Measurements from ENCODE around the gene SAXO2. TPM values are rescaled to one million over a fixed set of nuclear protein-coding genes. Genes with fewer than 3 reads are reported as not detected.
"Not testable (repeated sequence)": the region's sequence is repeated elsewhere in the genome, so short reads cannot be mapped to it uniquely, and the experiment has no call there.

Gene SAXO2
- total RNA-seq, 3 donors from 2014 or later (not counting 1 experiment from before 2014, with no cell fraction given) = 0.83 to 6.5 (median 1.6) TPM

DNA sequence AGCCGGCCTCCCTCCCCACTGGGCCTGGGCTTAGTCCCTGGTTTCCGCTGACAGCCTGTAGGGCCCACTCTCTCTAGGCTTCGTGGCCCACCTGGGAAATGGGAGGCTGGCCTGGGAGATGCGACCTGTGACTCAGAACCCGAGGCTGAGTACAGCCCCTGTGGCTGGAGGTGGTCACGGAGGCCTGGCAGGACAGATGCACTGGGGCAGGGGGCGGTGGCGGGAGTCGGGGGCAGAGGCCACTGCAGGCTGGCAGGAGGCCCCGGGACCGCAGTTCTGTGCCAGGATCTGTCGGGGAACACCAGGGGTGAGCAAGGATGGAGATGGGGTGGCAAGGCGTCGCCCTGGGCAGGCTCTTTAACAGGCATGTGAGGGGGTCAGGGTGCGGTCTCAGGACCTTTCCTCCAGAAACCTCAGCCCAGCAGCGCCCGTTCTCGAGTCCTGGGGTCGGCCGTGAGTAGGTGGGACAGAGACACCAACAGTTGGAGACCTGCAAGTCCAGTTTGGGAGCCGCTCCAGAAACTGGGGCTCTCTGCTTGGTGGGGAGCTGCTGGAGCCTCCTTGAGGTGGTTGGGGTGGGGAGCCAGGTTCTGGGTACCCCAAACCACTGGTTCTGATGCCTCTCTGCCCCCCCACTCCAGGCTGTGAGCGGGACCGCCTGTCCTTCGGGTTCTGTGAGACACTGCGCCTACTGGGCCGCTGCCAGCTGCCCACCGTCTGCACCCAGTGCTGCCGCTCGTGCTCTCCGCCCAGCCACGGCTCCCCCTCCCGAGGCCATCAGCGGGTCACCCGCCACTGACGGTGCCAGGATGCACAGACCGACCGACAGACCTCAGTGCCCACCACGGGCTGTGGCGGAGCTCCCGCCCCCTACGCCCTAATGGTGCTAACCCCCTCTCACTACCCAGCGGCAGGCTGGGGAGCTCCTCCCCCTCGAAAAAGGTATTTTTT is 71.3 kb downstream of the SAXO2 start:
- H3K27ac ChIP-seq (ENCODE audit: low read length); DNase-seq; H3K4me3 Mint-ChIP-seq; H3K4me1 Mint-ChIP-seq; H3K4me3 ChIP-seq (ENCODE audit: low read length); intact Hi-C loops (cut with micrococcal nuclease); H3K27me3 Mint-ChIP-seq (ENCODE audit: low read depth in 2 of 2); H3K36me3 Mint-ChIP-seq; ATAC-seq; H3K36me3 ChIP-seq (ENCODE audit: control insufficient read depth, insufficient read depth, low read length); H3K27me3 ChIP-seq (ENCODE audit: control insufficient read depth, insufficient read depth, low read length); H3K9me3 ChIP-seq (ENCODE audit: control insufficient read depth, insufficient read depth, low read length); H3K9me3 Mint-ChIP-seq; H3K27ac Mint-ChIP-seq: not testable (repeated sequence)
- 66% methylated on average over 24 of the region's 43 CpGs for WGBS (ENCODE audit: insufficient coverage)
- peaks cover 12% of the 10 kb centered on the region for H3K4me1 ChIP-seq (ENCODE audit: control insufficient read depth, insufficient read depth, low read length)

Other genes starting within 250 kb of the SAXO2 start
- 1 to 10 TPM; 1.4 to 2.4 (median 1.7) TPM for gene MEX3B, start 216.8 kb upstream of the SAXO2 start, total RNA-seq
- 10 to 100 TPM; 17.1 to 29.6 (median 20.6) TPM for gene EFL1, start 84 bp upstream of the SAXO2 start, total RNA-seq
- gene GOLGA6L10, start 86.7 kb downstream of the SAXO2 start, total RNA-seq = 1 to 10 TPM; 1.2 to 2.7 (median 1.8) TPM
- gene GOLGA6L9, start 167.0 kb downstream of the SAXO2 start, total RNA-seq = 1 to 10 TPM; 1.5 to 4.3 (median 3.6) TPM